ENCODE results near the gene ATP10D. TPM values are rescaled to one million over a fixed set of nuclear protein-coding genes. Genes with fewer than 3 reads are reported as not detected.
"Not testable (repeated sequence)": the region's sequence is repeated elsewhere in the genome, so short reads cannot be mapped to it uniquely, and the experiment has no call there.

ATP10D gene
- polyA plus RNA-seq, 1 donor: 8.1 TPM

- no peak for DNase-seq (ENCODE audit: low read depth)
These were observed 3.6 kb downstream of the ATP10D start for GRCh38 chr4:47488706-47489105.

- no peak for DNase-seq (ENCODE audit: low read depth)
These were observed 5.5 kb downstream of the ATP10D start for GRCh38 chr4:47490550-47490949.

- no peak for DNase-seq (ENCODE audit: low read depth)
These were observed 8.4 kb downstream of the ATP10D start for GRCh38 chr4:47493238-47494123.

- DNase-seq (ENCODE audit: low read depth): no peak
These were observed 9.0 kb downstream of the ATP10D start for GRCh38 chr4:47494124-47494430.

GRCh38 chr4:47498899-47499298, 13.8 kb downstream of the ATP10D start:
- no peak for DNase-seq (ENCODE audit: low read depth)

- DNase-seq (ENCODE audit: low read depth): no peak
These were observed 14.6 kb downstream of the ATP10D start for GRCh38 chr4:47499700-47500099.

- no peak for DNase-seq (ENCODE audit: low read depth)
These were observed 15.7 kb downstream of the ATP10D start for GRCh38 chr4:47500776-47501175.

- no peak for DNase-seq (ENCODE audit: low read depth)
These were observed 20.1 kb downstream of the ATP10D start for GRCh38 chr4:47505147-47505546.

- DNase-seq (ENCODE audit: low read depth): no peak
These were observed 20.6 kb downstream of the ATP10D start for GRCh38 chr4:47505666-47506065.

- DNase-seq (ENCODE audit: low read depth): no peak
These were observed 25.6 kb downstream of the ATP10D start for GRCh38 chr4:47510506-47511143.

- no peak for DNase-seq (ENCODE audit: low read depth)
These were observed 28.4 kb downstream of the ATP10D start for GRCh38 chr4:47513461-47513860.

GRCh38 chr4:47519239-47519883, 34.3 kb downstream of the ATP10D start:
- no peak for DNase-seq (ENCODE audit: low read depth)

- no peak for DNase-seq (ENCODE audit: low read depth)
These were observed 40.2 kb downstream of the ATP10D start for GRCh38 chr4:47525154-47525819.

GRCh38 chr4:47526281-47526680, 41.2 kb downstream of the ATP10D start:
- no peak for DNase-seq (ENCODE audit: low read depth)

- DNase-seq (ENCODE audit: low read depth): not testable (repeated sequence)
These were observed 43.6 kb downstream of the ATP10D start for GRCh38 chr4:47528646-47529045.

GRCh38 chr4:47530801-47531200, 45.7 kb downstream of the ATP10D start:
- no peak for DNase-seq (ENCODE audit: low read depth)

GRCh38 chr4:47531241-47531953, 46.3 kb downstream of the ATP10D start:
- DNase-seq (ENCODE audit: low read depth): no peak

- no peak for DNase-seq (ENCODE audit: low read depth)
These were observed 46.9 kb downstream of the ATP10D start for GRCh38 chr4:47531954-47532321.

GRCh38 chr4:47532658-47533057, 47.6 kb downstream of the ATP10D start:
- no peak for DNase-seq (ENCODE audit: low read depth)

- DNase-seq (ENCODE audit: low read depth): no peak
These were observed 48.7 kb downstream of the ATP10D start for GRCh38 chr4:47533689-47534347.

- no peak for DNase-seq (ENCODE audit: low read depth)
These were observed 49.7 kb downstream of the ATP10D start for GRCh38 chr4:47534772-47535171.

All from forelimb muscle (tissue), 1 donor.